Activated CD4-positive, alpha-beta memory T cell treated with anti-CD3 and anti-CD28 coated beads for 36 hours (primary cell): Measurements from ENCODE around the gene ZDHHC14. TPM values are rescaled to one million over a fixed set of nuclear protein-coding genes. Genes with fewer than 3 reads are reported as not detected.
"Not testable (repeated sequence)": the region's sequence is repeated elsewhere in the genome, so short reads cannot be mapped to it uniquely, and the experiment has no call there.

ENCODE experiments used
- CTCF ChIA-PET: fragments of 350-600 bp; sonication (Branson Sonifier 250); formaldehyde crosslinking; loops from one replicate; lab custom pipeline; 2021; ENCODE audit warnings: antibody characterized with exemption, inconsistent platforms; lab: Charles Lee
- POLR2A ChIA-PET: fragments of 350-600 bp; sonication (Branson Sonifier 250); formaldehyde crosslinking; loops from one replicate; lab custom pipeline; 2021; ENCODE audit warnings: antibody characterized with exemption; lab: Charles Lee
- DNase-seq: peaks from one replicate; pipeline ENCODE4 v3.0.0-alpha.2; 2020
- H3K27ac Mint-ChIP-seq: one replicate; pipeline ENCODE4 v1.8.0; 2021; ENCODE audit warnings: mixed read lengths
- H3K27me3 Mint-ChIP-seq: one replicate; pipeline ENCODE4 v1.8.0; 2021; ENCODE audit warnings: mixed read lengths
- H3K36me3 Mint-ChIP-seq: one replicate; pipeline ENCODE4 v1.8.0; 2021; ENCODE audit warnings: mixed read lengths
- H3K4me1 Mint-ChIP-seq: one replicate; pipeline ENCODE4 v1.8.0; 2021; ENCODE audit warnings: low read depth, mixed read lengths
- H3K4me3 Mint-ChIP-seq: one replicate; pipeline ENCODE4 v1.8.0; 2021; ENCODE audit warnings: mild to moderate bottlenecking, mixed read lengths
- H3K9me3 Mint-ChIP-seq: one replicate; pipeline ENCODE4 v1.8.0; 2021; ENCODE audit warnings: mixed read lengths
- intact Hi-C: fragments of 100-400 bp; cut with micrococcal nuclease; formaldehyde crosslinking; loops from one replicate; pipeline ENCODE4 v1.15.1; 2023
- total RNA-seq, 2 experiments: library from RNA; stranded (reverse); gene quantifications; one replicate each; pipeline ENCODE4 v1.2.3, GENCODE V29; 2021

Gene ZDHHC14
- 1 to 10 TPM; 1.4 to 2.0 TPM for total RNA-seq

- peaks cover 9% of the 10 kb centered on the region for H3K27me3 Mint-ChIP-seq
These were observed at the start of gene ZDHHC14 for GRCh38 chr6:157380779-157381561. TSS of gene ZDHHC14 (plus strand) at chr6:157381190.

GRCh38 chr6:157332813-157333212 is 48.2 kb upstream of the ZDHHC14 start:
- no peaks in the 10 kb centered on the region for H3K9me3 Mint-ChIP-seq
- peaks cover 37% of the 10 kb centered on the region for H3K27me3 Mint-ChIP-seq
- DNase-seq, result no peak
- no peaks in the 10 kb centered on the region for H3K36me3 Mint-ChIP-seq
- H3K4me3 Mint-ChIP-seq, result no peak overlapping the region
- intact Hi-C loops, result no loop called here
- CTCF ChIA-PET, result interaction anchor here (1.4 to 11.7 kb wide), 2 partner anchors 10 to 17 kb away, joined by 5 to 69 read pairs; partner anchors contain the start of gene TMEM242
- H3K27ac Mint-ChIP-seq, result no peak overlapping the region
- POLR2A ChIA-PET, result interaction anchor here (1.7 kb wide), 1 partner anchor 9 kb away, joined by 5 read pairs; the partner anchor contains the start of gene TMEM242
- H3K4me1 Mint-ChIP-seq, result peaks cover 8% of the 10 kb centered on the region

More at GRCh38 chr6:157380779-157381561, at the start of gene ZDHHC14:
- no peaks in the 10 kb centered on the region for H3K36me3 Mint-ChIP-seq
- intact Hi-C loops, result loop anchor here (1.0 to 5.0 kb wide), 6 partner anchors 48 to 602 kb away; partner anchors contain the start of gene TMEM242
- peaks cover 36% of the 10 kb centered on the region for H3K4me1 Mint-ChIP-seq
- DNase-seq, result peak; percentile 91
- CTCF ChIA-PET, result interaction anchor here (0.7 to 1.6 kb wide), 3 partner anchors 55 to 376 kb away, joined by 3 to 5 read pairs (median 3); no protein-coding TSS in a partner anchor
- no peaks in the 10 kb centered on the region for H3K9me3 Mint-ChIP-seq
- H3K27ac Mint-ChIP-seq, result peak within 1 kb of the TSS; percentile 71
- H3K4me3 Mint-ChIP-seq, result peak within 1 kb of the TSS; percentile 79
- POLR2A ChIA-PET, result interaction anchor here (1.3 to 2.9 kb wide), 2 partner anchors 57 to 78 kb away, joined by 4 to 19 read pairs; partner anchors contain the start of gene TMEM242

- Mint-ChIP-seq H3K36me3 (no peaks in the 10 kb centered on the region), H3K9me3 (no peaks in the 10 kb centered on the region), H3K4me3 (no peak overlapping the region), H3K27me3 (peaks cover 37% of the 10 kb centered on the region), H3K4me1 (peaks cover 2% of the 10 kb centered on the region), H3K27ac (no peak overlapping the region)
- POLR2A ChIA-PET, result interaction anchor here (1.7 kb wide), 1 partner anchor 10 kb away, joined by 5 read pairs; the partner anchor contains the start of gene TMEM242
- no peak for DNase-seq
- CTCF ChIA-PET, result interaction anchor here (0.6 to 11.7 kb wide), 4 partner anchors 9 to 568 kb away, joined by 3 to 69 read pairs (median 4); partner anchors contain the start of gene TMEM242
- intact Hi-C loops, result no loop called here
These were observed 47.5 kb upstream of the ZDHHC14 start for GRCh38 chr6:157333537-157333936.

- Mint-ChIP-seq H3K4me1 (no peaks in the 10 kb centered on the region), H3K4me3 (no peak overlapping the region), H3K9me3 (no peaks in the 10 kb centered on the region), H3K27ac (no peak overlapping the region), H3K36me3 (no peaks in the 10 kb centered on the region), H3K27me3 (peaks cover 37% of the 10 kb centered on the region)
- intact Hi-C loops, result no loop called here
- CTCF ChIA-PET, result interaction anchor here (0.6 to 11.7 kb wide), 7 partner anchors 8 to 567 kb away, joined by 3 to 69 read pairs (median 3); partner anchors contain the start of gene TMEM242
- POLR2A ChIA-PET, result interaction anchor here (1.7 kb wide), 1 partner anchor 11 kb away, joined by 5 read pairs; the partner anchor contains the start of gene TMEM242
- DNase-seq, result no peak
These were observed 47.0 kb upstream of the ZDHHC14 start for GRCh38 chr6:157333956-157334355.

- no peaks in the 10 kb centered on the region for H3K36me3 Mint-ChIP-seq
- no peaks in the 10 kb centered on the region for H3K9me3 Mint-ChIP-seq
- intact Hi-C loops, result loop anchor here (1.0 kb wide), 1 partner anchor 22 kb away; no protein-coding TSS in a partner anchor
- CTCF ChIA-PET, result interaction anchor here (1.4 to 11.7 kb wide), 3 partner anchors 10 to 20 kb away, joined by 3 to 69 read pairs (median 12); no protein-coding TSS in a partner anchor
- peaks cover 38% of the 10 kb centered on the region for H3K27me3 Mint-ChIP-seq
- POLR2A ChIA-PET, result no interaction called here
- DNase-seq, result no peak
- no peak overlapping the region for H3K27ac Mint-ChIP-seq
- H3K4me1 Mint-ChIP-seq, result no peaks in the 10 kb centered on the region
- H3K4me3 Mint-ChIP-seq, result no peak overlapping the region
These were observed 45.2 kb upstream of the ZDHHC14 start for GRCh38 chr6:157335829-157336228.

GRCh38 chr6:157337276-157337675 is 43.7 kb upstream of the ZDHHC14 start:
- CTCF ChIA-PET, result interaction anchor here (0.6 to 11.7 kb wide), 2 partner anchors 21 to 330 kb away, joined by 3 to 69 read pairs; no protein-coding TSS in a partner anchor
- H3K27ac Mint-ChIP-seq, intact Hi-C loops, H3K4me3 Mint-ChIP-seq, H3K4me1 Mint-ChIP-seq, DNase-seq, H3K36me3 Mint-ChIP-seq, POLR2A ChIA-PET, H3K9me3 Mint-ChIP-seq: not testable (repeated sequence)
- H3K27me3 Mint-ChIP-seq, result peaks cover 42% of the 10 kb centered on the region

- H3K4me1 Mint-ChIP-seq, result no peaks in the 10 kb centered on the region
- no peak for DNase-seq
- H3K27ac Mint-ChIP-seq, result no peak overlapping the region
- POLR2A ChIA-PET, result no interaction called here
- H3K9me3 Mint-ChIP-seq, result no peaks in the 10 kb centered on the region
- H3K27me3 Mint-ChIP-seq, result peaks cover 44% of the 10 kb centered on the region
- no peak overlapping the region for H3K4me3 Mint-ChIP-seq
- CTCF ChIA-PET, result interaction anchor here (11.7 kb wide), 1 partner anchor 22 kb away, joined by 69 read pairs; no protein-coding TSS in a partner anchor
- no peaks in the 10 kb centered on the region for H3K36me3 Mint-ChIP-seq
- intact Hi-C loops, result no loop called here
These were observed 43.2 kb upstream of the ZDHHC14 start for GRCh38 chr6:157337751-157338150.

GRCh38 chr6:157339432-157339831 is 41.6 kb upstream of the ZDHHC14 start:
- Mint-ChIP-seq H3K36me3 (no peaks in the 10 kb centered on the region), H3K4me3 (no peak overlapping the region), H3K27me3 (peaks cover 41% of the 10 kb centered on the region), H3K4me1 (no peaks in the 10 kb centered on the region), H3K27ac (no peak overlapping the region), H3K9me3 (no peaks in the 10 kb centered on the region)
- intact Hi-C loops, result no loop called here
- POLR2A ChIA-PET, result no interaction called here
- CTCF ChIA-PET, result interaction anchor here (1.2 to 11.7 kb wide), 2 partner anchors 24 to 327 kb away, joined by 3 to 69 read pairs; no protein-coding TSS in a partner anchor
- DNase-seq, result no peak

- no peak overlapping the region for H3K27ac Mint-ChIP-seq
- intact Hi-C loops, result no loop called here
- H3K9me3 Mint-ChIP-seq, result no peaks in the 10 kb centered on the region
- DNase-seq, result no peak
- H3K36me3 Mint-ChIP-seq, result no peaks in the 10 kb centered on the region
- CTCF ChIA-PET, result no interaction called here
- POLR2A ChIA-PET, result no interaction called here
- H3K4me3 Mint-ChIP-seq, result no peak overlapping the region
- no peaks in the 10 kb centered on the region for H3K4me1 Mint-ChIP-seq
- H3K27me3 Mint-ChIP-seq, result peaks cover 50% of the 10 kb centered on the region
These were observed 37.3 kb upstream of the ZDHHC14 start for GRCh38 chr6:157343732-157344131.

- peaks cover 38% of the 10 kb centered on the region for H3K27me3 Mint-ChIP-seq
- no peak overlapping the region for H3K4me3 Mint-ChIP-seq
- CTCF ChIA-PET, result no interaction called here
- H3K9me3 Mint-ChIP-seq, result no peaks in the 10 kb centered on the region
- no peaks in the 10 kb centered on the region for H3K36me3 Mint-ChIP-seq
- intact Hi-C loops, result no loop called here
- no peak for DNase-seq
- H3K27ac Mint-ChIP-seq, result no peak overlapping the region
- POLR2A ChIA-PET, result no interaction called here
- H3K4me1 Mint-ChIP-seq, result no peaks in the 10 kb centered on the region
These were observed 34.6 kb upstream of the ZDHHC14 start for GRCh38 chr6:157346373-157346772.

- peaks cover 26% of the 10 kb centered on the region for H3K27me3 Mint-ChIP-seq
- CTCF ChIA-PET, result no interaction called here
- H3K4me3 Mint-ChIP-seq, result no peak overlapping the region
- POLR2A ChIA-PET, result interaction anchor here (0.6 kb wide), 1 partner anchor 675 kb away, joined by 3 read pairs; no protein-coding TSS in a partner anchor
- no peaks in the 10 kb centered on the region for H3K36me3 Mint-ChIP-seq
- no peaks in the 10 kb centered on the region for H3K4me1 Mint-ChIP-seq
- DNase-seq, result no peak
- H3K9me3 Mint-ChIP-seq, result no peaks in the 10 kb centered on the region
- intact Hi-C loops, result no loop called here
- no peak overlapping the region for H3K27ac Mint-ChIP-seq
These were observed 22.7 kb upstream of the ZDHHC14 start for GRCh38 chr6:157358287-157358686.

GRCh38 chr6:157361886-157362285 is 19.1 kb upstream of the ZDHHC14 start:
- no peaks in the 10 kb centered on the region for H3K9me3 Mint-ChIP-seq
- H3K27me3 Mint-ChIP-seq, result peaks cover 33% of the 10 kb centered on the region
- no peak overlapping the region for H3K4me3 Mint-ChIP-seq
- ChIA-PET CTCF (no interaction called here), POLR2A (no interaction called here)
- intact Hi-C loops, result no loop called here
- DNase-seq, result no peak
- H3K4me1 Mint-ChIP-seq, result no peaks in the 10 kb centered on the region
- no peaks in the 10 kb centered on the region for H3K36me3 Mint-ChIP-seq
- no peak overlapping the region for H3K27ac Mint-ChIP-seq
